ENCODE data around the gene FKBP15. TPM values are rescaled to one million over a fixed set of nuclear protein-coding genes. Genes with fewer than 3 reads are reported as not detected.

FKBP15 gene
- total RNA-seq, 1 donor from 2014 or later = 84.6 TPM

GRCh38 chr9:113192455-113192854, 28.6 kb downstream of the FKBP15 start:
- Histone ChIP-seq H3K27me3 (ENCODE audit: low read depth) (no peaks in the 10 kb centered on the region), H3K36me3 (peaks cover 88% of the 10 kb centered on the region), H3K4me1 (peaks cover 6% of the 10 kb centered on the region), H3K4me3 (no peak overlapping the region), H3K9me3 (no peaks in the 10 kb centered on the region), H3K27ac (no peak overlapping the region)
- TF ChIP-seq CTCF (IDR thresholded peaks at IDR 0.05) = no peak
- DNase-seq (no peak), ATAC-seq (no peak)
- intact Hi-C loops (cut with DNase I) = no loop called here

GRCh38 chr9:113187929-113188595, 33.0 kb downstream of the FKBP15 start:
- Histone ChIP-seq H3K4me3 (peak overlapping the region; percentile 40), H3K9me3 (no peaks in the 10 kb centered on the region), H3K27ac (peak overlapping the region; percentile 70), H3K36me3 (peaks cover 90% of the 10 kb centered on the region), H3K4me1 (peaks cover 6% of the 10 kb centered on the region), H3K27me3 (ENCODE audit: low read depth) (no peaks in the 10 kb centered on the region)
- no peak for TF ChIP-seq CTCF (IDR thresholded peaks at IDR 0.05)
- ATAC-seq (peak; percentile 88 to 94), DNase-seq (peak; percentile 70)
- intact Hi-C loops (cut with DNase I) = no loop called here

GRCh38 chr9:113186137-113186755, 34.8 kb downstream of the FKBP15 start:
- intact Hi-C loops (cut with DNase I) = no loop called here
- H3K4me1 ChIP-seq = peaks cover 6% of the 10 kb centered on the region
- DNase-seq (no peak), ATAC-seq (no peak)
- peaks cover 90% of the 10 kb centered on the region for H3K36me3 ChIP-seq
- TF ChIP-seq CTCF (IDR thresholded peaks at IDR 0.05) = no peak
- H3K27ac ChIP-seq = peak overlapping the region; percentile 70
- no peaks in the 10 kb centered on the region for H3K27me3 ChIP-seq (ENCODE audit: low read depth)
- H3K9me3 ChIP-seq = no peaks in the 10 kb centered on the region
- H3K4me3 ChIP-seq = peak overlapping the region; percentile 40

- Histone ChIP-seq H3K4me3 (no peak overlapping the region), H3K9me3 (no peaks in the 10 kb centered on the region), H3K4me1 (peaks cover 6% of the 10 kb centered on the region), H3K36me3 (peaks cover 92% of the 10 kb centered on the region), H3K27me3 (ENCODE audit: low read depth) (no peaks in the 10 kb centered on the region), H3K27ac (no peak overlapping the region)
- no peak for TF ChIP-seq CTCF (IDR thresholded peaks at IDR 0.05)
- intact Hi-C loops (cut with DNase I) = no loop called here
- no peak for ATAC-seq
- DNase-seq = no peak
These were observed 35.8 kb downstream of the FKBP15 start for GRCh38 chr9:113185271-113185670.

- H3K9me3 ChIP-seq = no peaks in the 10 kb centered on the region
- TF ChIP-seq CTCF (IDR thresholded peaks at IDR 0.05) = no peak
- H3K27me3 ChIP-seq (ENCODE audit: low read depth) = no peaks in the 10 kb centered on the region
These were observed 36.5 kb downstream of the FKBP15 start for GRCh38 chr9:113184539-113184938.

More at GRCh38 chr9:113184539-113184938, 36.5 kb downstream of the FKBP15 start:
- Histone ChIP-seq H3K4me3 (no peak overlapping the region), H3K27ac (no peak overlapping the region), H3K4me1 (peaks cover 6% of the 10 kb centered on the region), H3K36me3 (peaks cover 92% of the 10 kb centered on the region)
- no peak for DNase-seq
- ATAC-seq = no peak
- intact Hi-C loops (cut with DNase I) = no loop called here

Data from lower lobe of right lung (tissue), 2 donors.